Glutamatergic neuron (in vitro differentiated cells): Measurements from ENCODE around the gene FDX1. TPM values are rescaled to one million over a fixed set of nuclear protein-coding genes. Genes with fewer than 3 reads are reported as not detected.
"Not testable (repeated sequence)": the region's sequence is repeated elsewhere in the genome, so short reads cannot be mapped to it uniquely, and the experiment has no call there.

Experiments
- DNase-seq: peaks from one replicate; pipeline ENCODE4 v3.0.0; 2022
- H3K27ac Mint-ChIP-seq: one replicate; pipeline ENCODE4 v1.8.0; 2020; ENCODE audit warnings: mild to moderate bottlenecking, mixed read lengths, inconsistent platforms; ENCODE audit not compliant: unreplicated experiment
- H3K27me3 Mint-ChIP-seq: one replicate; pipeline ENCODE4 v1.8.0; 2020; ENCODE audit warnings: mild to moderate bottlenecking, moderate library complexity, mixed read lengths, inconsistent platforms; ENCODE audit not compliant: unreplicated experiment
- H3K36me3 Mint-ChIP-seq: one replicate; pipeline ENCODE4 v1.8.0; 2020; ENCODE audit warnings: mild to moderate bottlenecking, mixed read lengths, inconsistent platforms; ENCODE audit not compliant: unreplicated experiment
- H3K4me1 Mint-ChIP-seq: one replicate; pipeline ENCODE4 v1.8.0; 2020; ENCODE audit warnings: mild to moderate bottlenecking, low read depth, mixed read lengths, inconsistent platforms; ENCODE audit not compliant: unreplicated experiment
- H3K4me3 Mint-ChIP-seq: one replicate; pipeline ENCODE4 v1.8.0; 2020; ENCODE audit warnings: mild to moderate bottlenecking, mixed read lengths, inconsistent platforms; ENCODE audit not compliant: unreplicated experiment
- H3K9me3 Mint-ChIP-seq: one replicate; pipeline ENCODE4 v1.8.0; 2020; ENCODE audit warnings: mild to moderate bottlenecking, moderate library complexity, mixed read lengths, inconsistent platforms; ENCODE audit not compliant: unreplicated experiment
- long read RNA-seq: library from polyadenylated mRNA; unstranded; transcript quantifications from one replicate; pipeline ENCODE4 v2.0.0, GENCODE V29; 2020; ENCODE audit not compliant: unreplicated experiment
- total RNA-seq: library from RNA; stranded (reverse); fragmentation: NEBNext Ultra II Directional; extraction: Animal tissue kit (Norgen Biotek cat#: 25700); gene quantifications from one replicate; pipeline ENCODE4 v1.2.1, GENCODE V29; 2021; ENCODE audit not compliant: unreplicated experiment
- TF ChIP-seq, protein P1 (sequence below): fragments of 200-600 bp; sonication (generic); IDR thresholded peaks from one replicate; pipeline ENCODE4 v1.5.0; 2021; ENCODE audit not compliant: partially characterized antibody, unreplicated experiment

The FDX1 gene, protein sequence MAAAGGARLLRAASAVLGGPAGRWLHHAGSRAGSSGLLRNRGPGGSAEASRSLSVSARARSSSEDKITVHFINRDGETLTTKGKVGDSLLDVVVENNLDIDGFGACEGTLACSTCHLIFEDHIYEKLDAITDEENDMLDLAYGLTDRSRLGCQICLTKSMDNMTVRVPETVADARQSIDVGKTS
- 5.4 TPM for total RNA-seq
- long read RNA-seq, transcript FDX1-201 (4 exons, 3,206 nt) = major isoform, 16 of 17 reads
- long read RNA-seq, partial matches to known transcripts = 0 of 17 reads
- long read RNA-seq, other reads (novel, unspliced or antisense) = 1 of 17 reads

DNA sequence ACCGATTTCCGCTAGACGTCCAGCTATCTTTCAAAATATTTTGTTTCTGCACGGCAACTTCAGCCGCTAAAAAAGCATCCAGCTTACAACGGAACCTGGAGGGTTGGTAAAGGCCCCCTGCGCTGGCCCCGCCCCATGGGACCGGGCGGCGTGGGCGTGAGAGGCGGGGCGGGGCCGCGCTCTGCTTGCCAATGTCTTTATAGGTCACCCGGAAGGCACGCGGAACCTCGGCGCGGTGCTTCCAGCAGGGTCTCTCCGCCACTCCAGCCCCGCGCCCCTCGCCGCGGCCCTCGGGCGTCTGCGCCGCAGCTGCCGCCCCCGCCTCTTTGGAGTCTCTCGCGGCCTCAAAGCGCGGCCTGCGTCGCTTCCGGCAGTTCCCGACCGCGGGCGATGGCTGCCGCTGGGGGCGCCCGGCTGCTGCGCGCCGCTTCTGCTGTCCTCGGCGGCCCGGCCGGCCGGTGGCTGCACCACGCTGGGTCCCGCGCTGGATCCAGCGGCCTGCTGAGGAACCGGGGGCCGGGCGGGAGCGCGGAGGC is at the start of gene FDX1:
Gene FDX1, plus strand, starts transcription at position 218 of the 536 bp plus-strand sequence. Its CDS starts 173 bp downstream, at position 391.
- Mint-ChIP-seq H3K9me3 (peaks cover 9% of the 10 kb centered on the region), H3K27ac (peak within 1 kb of the TSS; percentile 95), H3K4me1 (peaks cover 16% of the 10 kb centered on the region), H3K27me3 (peaks cover 5% of the 10 kb centered on the region), H3K36me3 (no peaks in the 10 kb centered on the region), H3K4me3 (peak within 1 kb of the TSS; percentile 99)
- DNase-seq = peak; percentile 95
- TF ChIP-seq, protein P1, sequence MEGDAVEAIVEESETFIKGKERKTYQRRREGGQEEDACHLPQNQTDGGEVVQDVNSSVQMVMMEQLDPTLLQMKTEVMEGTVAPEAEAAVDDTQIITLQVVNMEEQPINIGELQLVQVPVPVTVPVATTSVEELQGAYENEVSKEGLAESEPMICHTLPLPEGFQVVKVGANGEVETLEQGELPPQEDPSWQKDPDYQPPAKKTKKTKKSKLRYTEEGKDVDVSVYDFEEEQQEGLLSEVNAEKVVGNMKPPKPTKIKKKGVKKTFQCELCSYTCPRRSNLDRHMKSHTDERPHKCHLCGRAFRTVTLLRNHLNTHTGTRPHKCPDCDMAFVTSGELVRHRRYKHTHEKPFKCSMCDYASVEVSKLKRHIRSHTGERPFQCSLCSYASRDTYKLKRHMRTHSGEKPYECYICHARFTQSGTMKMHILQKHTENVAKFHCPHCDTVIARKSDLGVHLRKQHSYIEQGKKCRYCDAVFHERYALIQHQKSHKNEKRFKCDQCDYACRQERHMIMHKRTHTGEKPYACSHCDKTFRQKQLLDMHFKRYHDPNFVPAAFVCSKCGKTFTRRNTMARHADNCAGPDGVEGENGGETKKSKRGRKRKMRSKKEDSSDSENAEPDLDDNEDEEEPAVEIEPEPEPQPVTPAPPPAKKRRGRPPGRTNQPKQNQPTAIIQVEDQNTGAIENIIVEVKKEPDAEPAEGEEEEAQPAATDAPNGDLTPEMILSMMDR = peak; percentile 70

DNA sequence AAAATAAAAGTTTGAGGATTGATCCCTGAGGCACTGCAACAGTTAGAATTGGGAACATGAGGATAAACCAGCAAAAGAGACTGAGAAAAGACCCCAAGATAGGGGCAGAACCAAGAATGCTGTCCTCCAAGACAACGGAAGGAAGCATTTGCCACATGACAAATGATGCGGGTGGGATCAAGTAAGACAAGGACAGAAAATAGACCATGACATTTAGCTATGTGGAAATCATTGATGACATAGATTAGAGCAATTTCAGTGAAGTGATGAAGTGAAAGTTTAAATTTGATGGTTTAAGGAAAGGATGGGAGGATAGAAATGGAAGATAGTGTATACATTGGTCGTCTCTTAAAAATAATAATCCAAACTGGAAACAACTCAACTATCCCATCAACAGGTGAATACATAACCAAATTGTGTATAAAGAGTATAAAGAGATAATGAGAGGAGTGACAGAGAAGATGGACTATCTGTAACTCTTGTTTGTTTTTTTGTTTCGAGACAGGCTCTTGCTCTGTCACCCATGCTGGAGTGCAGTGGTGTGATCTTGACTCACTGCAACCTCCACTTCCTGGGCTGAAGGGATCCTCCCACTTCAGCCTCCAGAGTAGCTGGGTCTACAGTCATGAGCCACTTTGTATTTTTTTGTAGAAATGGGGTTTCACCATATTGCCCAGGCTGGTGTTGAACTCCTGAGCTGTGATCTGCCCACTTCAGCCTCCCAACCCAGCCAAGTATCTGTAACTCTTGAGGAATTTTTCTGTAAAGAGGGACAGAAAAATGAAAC is 48.7 kb upstream of the FDX1 start:
- H3K36me3 Mint-ChIP-seq = no peaks in the 10 kb centered on the region

DNA sequence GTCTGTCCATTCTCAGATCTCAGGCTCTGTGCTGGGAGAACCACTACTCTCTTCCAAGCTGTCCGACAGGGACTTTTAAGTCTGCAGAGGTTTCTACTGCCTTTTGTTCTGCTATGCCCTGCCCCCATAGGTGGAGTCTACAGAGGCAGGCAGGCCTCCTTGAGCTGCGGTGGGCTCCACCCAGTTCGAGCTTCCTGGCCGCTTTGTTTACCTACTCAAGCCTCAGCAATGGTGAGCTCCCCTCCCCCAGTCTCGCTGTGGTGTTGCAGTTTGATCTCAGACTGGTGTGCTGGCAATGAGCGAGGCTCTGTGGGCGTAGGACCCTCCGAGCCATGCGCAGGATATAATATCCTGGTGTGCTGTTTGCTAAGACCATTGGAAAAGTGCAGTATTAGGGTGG is 41.5 kb upstream of the FDX1 start:
- DNase-seq, H3K36me3 Mint-ChIP-seq, H3K27ac Mint-ChIP-seq, H3K9me3 Mint-ChIP-seq, H3K27me3 Mint-ChIP-seq, H3K4me3 Mint-ChIP-seq, H3K4me1 Mint-ChIP-seq: not testable (repeated sequence)

More for the DNA sequence above, 48.7 kb upstream of the FDX1 start:
- Mint-ChIP-seq H3K27me3 (no peaks in the 10 kb centered on the region), H3K4me3 (no peak overlapping the region), H3K27ac (no peak overlapping the region), H3K9me3 (no peaks in the 10 kb centered on the region), H3K4me1 (peaks cover 6% of the 10 kb centered on the region)
- DNase-seq = no peak
- TF ChIP-seq, protein P1 = no peak

DNA sequence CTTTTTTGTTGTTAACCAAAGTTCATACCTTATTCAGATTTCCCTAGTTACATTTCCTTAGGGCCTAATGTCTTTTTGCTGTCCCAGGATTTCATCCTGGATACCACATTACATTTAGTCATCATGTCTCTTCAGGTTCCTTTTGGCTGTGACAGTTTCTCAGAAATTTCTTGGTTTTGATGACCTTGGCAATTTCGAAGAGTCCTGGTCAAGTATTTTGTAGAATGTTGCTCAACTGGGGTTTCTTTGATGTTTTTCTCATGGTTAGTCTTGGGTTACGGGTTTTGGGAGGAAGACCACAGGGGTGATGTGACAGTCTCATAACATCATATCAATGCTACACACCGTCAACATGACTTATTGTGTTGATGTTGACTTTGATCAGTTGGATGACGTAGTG is 39.8 kb upstream of the FDX1 start:
- peaks cover 6% of the 10 kb centered on the region for H3K36me3 Mint-ChIP-seq
- peaks cover 9% of the 10 kb centered on the region for H3K9me3 Mint-ChIP-seq
- no peaks in the 10 kb centered on the region for H3K27me3 Mint-ChIP-seq
- H3K4me3 Mint-ChIP-seq = no peak overlapping the region
- no peak for DNase-seq
- TF ChIP-seq, protein P1 = no peak
- H3K27ac Mint-ChIP-seq = no peak overlapping the region
- H3K4me1 Mint-ChIP-seq = no peaks in the 10 kb centered on the region

DNA sequence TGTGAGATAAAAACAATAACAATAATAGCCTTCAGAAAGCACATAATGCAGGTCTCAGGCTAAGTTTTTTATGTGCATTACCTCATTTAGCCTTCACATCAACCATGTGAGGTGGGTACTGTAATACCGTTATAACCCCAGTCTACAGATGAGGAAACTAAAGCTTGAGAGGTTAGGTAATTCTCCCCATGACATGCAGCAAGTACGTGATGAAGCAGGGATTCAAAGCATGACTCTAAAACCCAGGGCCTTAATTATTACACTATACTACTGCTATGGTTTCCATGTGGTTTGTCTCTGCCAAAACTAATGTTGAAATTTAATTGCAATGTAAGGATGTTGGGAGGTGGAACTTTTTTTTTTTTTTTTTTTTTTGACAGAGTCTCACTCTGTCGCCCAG is 37.7 kb upstream of the FDX1 start:
- no peak overlapping the region for H3K4me3 Mint-ChIP-seq
- H3K36me3 Mint-ChIP-seq = peaks cover 5% of the 10 kb centered on the region
- peaks cover 10% of the 10 kb centered on the region for H3K9me3 Mint-ChIP-seq
- H3K27me3 Mint-ChIP-seq = no peaks in the 10 kb centered on the region
- no peak for DNase-seq
- TF ChIP-seq, protein P1 = no peak
- H3K4me1 Mint-ChIP-seq = no peaks in the 10 kb centered on the region
- no peak overlapping the region for H3K27ac Mint-ChIP-seq

DNA sequence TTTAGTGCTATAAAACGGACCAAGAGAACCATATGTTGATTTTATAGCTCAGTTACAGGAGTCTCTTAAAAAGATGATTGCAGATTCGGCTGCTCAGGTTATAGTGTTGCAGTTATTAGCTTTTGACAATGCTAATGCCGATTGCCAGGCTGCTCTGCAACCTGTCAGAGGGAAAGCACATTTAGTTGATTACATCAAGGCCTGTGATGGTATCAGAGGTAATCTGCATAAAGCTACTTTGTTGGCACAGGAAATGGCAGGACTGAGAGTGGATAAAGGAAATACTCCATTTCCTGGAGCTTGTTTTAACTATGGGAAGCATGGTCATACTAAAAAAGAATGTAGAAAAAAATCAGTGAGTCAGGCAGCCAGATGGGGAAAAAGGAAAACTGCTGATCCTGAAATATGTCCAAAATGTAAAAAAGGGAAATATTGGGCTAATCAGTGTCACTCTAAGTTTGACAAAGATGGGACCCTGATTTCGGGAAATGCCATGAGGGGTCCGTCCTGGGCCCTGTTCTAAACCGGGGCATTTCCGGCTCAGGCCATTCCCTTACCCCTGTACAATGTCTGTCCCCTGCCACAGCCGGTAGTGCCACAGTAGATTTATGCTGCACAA is 32.0 kb upstream of the FDX1 start:
- H3K9me3 Mint-ChIP-seq, H3K4me3 Mint-ChIP-seq, H3K4me1 Mint-ChIP-seq, H3K27me3 Mint-ChIP-seq, DNase-seq, H3K36me3 Mint-ChIP-seq, H3K27ac Mint-ChIP-seq: not testable (repeated sequence)

DNA sequence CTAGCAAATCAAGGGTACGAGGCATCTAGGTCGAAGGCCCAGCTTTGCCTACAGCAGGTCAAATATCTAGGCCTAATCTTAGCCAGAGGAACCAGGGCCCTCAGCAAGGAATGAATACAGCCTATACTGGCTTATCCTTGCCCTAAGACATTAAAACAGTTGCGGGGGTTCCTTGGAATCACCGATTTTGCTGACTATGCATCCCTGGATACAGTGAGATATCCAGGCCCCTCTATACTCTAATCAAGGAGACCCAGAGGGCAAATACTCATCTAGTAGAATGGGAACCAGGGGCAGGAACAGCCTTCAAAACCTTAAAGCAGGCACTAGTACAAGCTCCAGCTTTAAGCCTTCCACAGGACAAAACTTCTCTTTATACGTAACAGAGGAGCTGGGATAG is 26.2 kb upstream of the FDX1 start:
- H3K36me3 Mint-ChIP-seq, H3K9me3 Mint-ChIP-seq, H3K27ac Mint-ChIP-seq, DNase-seq, H3K27me3 Mint-ChIP-seq, H3K4me3 Mint-ChIP-seq, H3K4me1 Mint-ChIP-seq: not testable (repeated sequence)

DNA sequence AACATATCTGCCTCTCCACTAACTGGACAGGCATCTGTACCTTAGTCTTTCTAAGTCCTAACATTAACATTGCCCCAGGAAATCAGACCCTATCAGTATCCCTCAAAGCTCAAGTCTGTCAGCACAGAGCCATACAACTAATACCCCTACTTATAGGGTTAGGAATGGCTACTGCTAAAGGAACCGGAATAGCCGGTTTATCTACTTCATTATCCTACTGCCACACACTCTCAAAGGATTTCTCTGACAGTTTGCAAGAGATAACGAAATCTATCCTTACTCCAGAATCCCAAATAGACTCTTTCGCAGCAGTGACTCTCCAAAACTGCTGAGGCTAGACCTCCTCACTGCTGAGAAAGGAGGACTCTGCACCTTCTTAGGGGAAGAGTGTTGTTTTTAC is 24.1 kb upstream of the FDX1 start:
- not testable (repeated sequence) for DNase-seq, H3K4me3 Mint-ChIP-seq, H3K27ac Mint-ChIP-seq, H3K4me1 Mint-ChIP-seq, H3K9me3 Mint-ChIP-seq, H3K27me3 Mint-ChIP-seq, H3K36me3 Mint-ChIP-seq
